ENCODE results near the gene PTK7. TPM values are rescaled to one million over a fixed set of nuclear protein-coding genes. Genes with fewer than 3 reads are reported as not detected.

PTK7 gene
- total and polyA plus RNA-seq, 2 donors (not counting 3 experiments of a cell fraction or from before 2014, with no cell fraction given): 41.9 to 65.6 TPM

DNA sequence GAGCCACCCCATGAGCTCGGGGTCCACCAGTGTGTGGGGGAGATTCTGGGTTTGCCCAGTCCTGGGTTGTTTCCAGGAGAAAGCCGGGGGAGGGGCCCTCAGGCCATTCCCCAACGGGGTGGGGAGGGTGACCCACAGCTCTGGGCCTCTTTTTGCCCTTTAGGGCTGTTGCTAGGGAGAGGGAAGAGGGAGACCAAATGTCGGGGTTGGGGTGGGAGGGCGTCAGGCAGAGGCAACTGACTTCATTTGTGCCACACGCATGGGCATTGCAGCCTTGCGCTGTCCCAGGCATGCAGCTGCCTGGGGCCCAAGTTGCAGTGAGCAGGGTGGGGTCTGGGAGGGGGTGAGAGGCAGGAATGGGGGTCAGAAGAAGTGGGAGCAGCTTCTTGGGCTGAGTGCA lies 103.9 kb downstream of the PTK7 start:
- H3K4me1 ChIP-seq (ENCODE audit: control insufficient read depth, extremely low read depth, insufficient read depth, low read length): peaks cover 20% of the 10 kb centered on the region
- intact Hi-C loops (cut with micrococcal nuclease): no loop called here
- FAIRE-seq (no peak), DNase-seq (ENCODE audit: low read depth, low spot score) (no peak)
- H4K20me1 ChIP-seq (replicated peaks; ENCODE audit: control insufficient read depth, extremely low read depth, insufficient read depth, low read length): peaks cover 2% of the 10 kb centered on the region
- TF ChIP-seq POLR2A (IDR thresholded peaks at IDR 0.05; ENCODE audit: low read depth, low read length): no peak
- TF ChIP-seq FOS (IDR thresholded peaks at IDR 0.05; ENCODE audit: borderline replicate concordance, insufficient read depth, low read length): no peak
- TF ChIP-seq EZH2 (IDR thresholded peaks at IDR 0.05; ENCODE audit: borderline replicate concordance, low read depth, low read length, severe bottlenecking): no peak
- TF ChIP-seq MYC (IDR thresholded peaks at IDR 0.05; ENCODE audit: low read depth, low read length): no peak
- no peak for TF ChIP-seq MAX (IDR thresholded peaks at IDR 0.05; ENCODE audit: insufficient read depth, insufficient read length)
- no peak for TF ChIP-seq JUN (IDR thresholded peaks at IDR 0.05; ENCODE audit: borderline replicate concordance, insufficient read depth, insufficient read length, low read depth)
- TF ChIP-seq GATA2 (IDR thresholded peaks at IDR 0.05; ENCODE audit: insufficient read depth, insufficient read length, low read depth, low read length): no peak
- TF ChIP-seq, protein P1, sequence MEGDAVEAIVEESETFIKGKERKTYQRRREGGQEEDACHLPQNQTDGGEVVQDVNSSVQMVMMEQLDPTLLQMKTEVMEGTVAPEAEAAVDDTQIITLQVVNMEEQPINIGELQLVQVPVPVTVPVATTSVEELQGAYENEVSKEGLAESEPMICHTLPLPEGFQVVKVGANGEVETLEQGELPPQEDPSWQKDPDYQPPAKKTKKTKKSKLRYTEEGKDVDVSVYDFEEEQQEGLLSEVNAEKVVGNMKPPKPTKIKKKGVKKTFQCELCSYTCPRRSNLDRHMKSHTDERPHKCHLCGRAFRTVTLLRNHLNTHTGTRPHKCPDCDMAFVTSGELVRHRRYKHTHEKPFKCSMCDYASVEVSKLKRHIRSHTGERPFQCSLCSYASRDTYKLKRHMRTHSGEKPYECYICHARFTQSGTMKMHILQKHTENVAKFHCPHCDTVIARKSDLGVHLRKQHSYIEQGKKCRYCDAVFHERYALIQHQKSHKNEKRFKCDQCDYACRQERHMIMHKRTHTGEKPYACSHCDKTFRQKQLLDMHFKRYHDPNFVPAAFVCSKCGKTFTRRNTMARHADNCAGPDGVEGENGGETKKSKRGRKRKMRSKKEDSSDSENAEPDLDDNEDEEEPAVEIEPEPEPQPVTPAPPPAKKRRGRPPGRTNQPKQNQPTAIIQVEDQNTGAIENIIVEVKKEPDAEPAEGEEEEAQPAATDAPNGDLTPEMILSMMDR (IDR thresholded peaks at IDR 0.05; ENCODE audit: extremely low read depth in 1 of 2, insufficient read depth in 1 of 2, low read depth in 1 of 2, low read length in 2 of 2): no peak
- no peak for TF ChIP-seq POLR2AphosphoS5 (IDR thresholded peaks at IDR 0.05; ENCODE audit: insufficient read depth, low read depth, low read length)
- H3K27ac ChIP-seq (ENCODE audit: insufficient read depth, low read depth, low read length): no peak overlapping the region
- H3K79me2 ChIP-seq (ENCODE audit: control insufficient read depth, insufficient read depth, low read length): peaks cover 15% of the 10 kb centered on the region
- H2AFZ ChIP-seq (ENCODE audit: low read depth, low read length): no peak overlapping the region
- no peaks in the 10 kb centered on the region for H3K9me1 ChIP-seq (replicated peaks; ENCODE audit: control insufficient read depth, extremely low read depth, insufficient read depth, low read length)
- no peak overlapping the region for H3K4me3 ChIP-seq (replicated peaks in 1 of 3; ENCODE audit: insufficient read depth in 1 of 3, low read depth in 1 of 3, low read length in 3 of 3)
- no peak overlapping the region for H3K9ac ChIP-seq (replicated peaks; ENCODE audit: extremely low read depth, insufficient read depth, low read length)
- H3K27me3 ChIP-seq (ENCODE audit: control insufficient read depth in 2 of 2, insufficient read depth in 2 of 2, low read length in 2 of 2): no peaks in the 10 kb centered on the region
- ChIA-PET POLR2A (no interaction called here), CTCF (no interaction called here)
- H3K9me3 ChIP-seq (replicated peaks; ENCODE audit: control insufficient read depth, insufficient read depth, low read length): no peaks in the 10 kb centered on the region
- no TSS peak for BruUV-seq (replicated peaks)
- H3K4me2 ChIP-seq (ENCODE audit: insufficient read depth, low read length): no peak overlapping the region
- H3K36me3 ChIP-seq (ENCODE audit: control insufficient read depth in 2 of 2, extremely low read depth in 1 of 2, insufficient read depth in 2 of 2, low read length in 2 of 2): peaks cover 13 to 36% of the 10 kb centered on the region in 2 experiments
- dilution Hi-C loops (cut with MboI; ENCODE audit: extremely low pct_ligation_motif_present, low sequenced_read_pairs): no loop called here
